22Rv1 (cell line): ENCODE results near the gene ERO1B.

Source experiments
- H3K27ac ChIP-seq: fragments of 450-650 bp; 2 replicates; pipeline ENCODE4 v1.5.1; 2017
- CTCF ChIP-seq: fragments of 450-650 bp; IDR thresholded peaks from 2 replicates; pipeline ENCODE4 v1.5.1; 2017; ENCODE audit warnings: mild to moderate bottlenecking
- ZFX ChIP-seq: fragments of 450-650 bp; IDR thresholded peaks from 2 replicates; pipeline ENCODE4 v1.6.1; 2017; ENCODE audit warnings: antibody characterized with exemption, borderline replicate concordance

The ERO1B gene

DNA sequence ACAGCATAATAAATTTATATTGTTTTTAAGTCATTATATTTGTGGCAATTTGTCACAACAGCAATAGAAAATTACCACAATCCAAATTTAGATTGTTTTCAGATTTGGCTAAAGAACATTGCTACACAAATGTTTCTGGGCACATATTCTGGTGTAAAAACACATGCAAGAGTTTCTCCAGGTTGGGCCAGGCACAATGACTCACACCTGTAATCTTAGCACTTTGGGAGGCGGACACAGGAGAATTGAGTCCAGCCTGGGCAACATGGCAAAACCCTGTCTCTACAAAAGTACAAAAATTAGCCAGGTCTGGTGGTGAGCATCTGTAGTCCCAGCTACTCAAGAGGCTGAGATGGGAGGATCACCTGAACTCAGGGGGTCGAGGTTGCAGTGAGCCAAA, 8.4 kb downstream of the ERO1B start:
- H3K27ac ChIP-seq: no peak overlapping the region
- no peak for TF ChIP-seq CTCF
- TF ChIP-seq ZFX: no peak

DNA sequence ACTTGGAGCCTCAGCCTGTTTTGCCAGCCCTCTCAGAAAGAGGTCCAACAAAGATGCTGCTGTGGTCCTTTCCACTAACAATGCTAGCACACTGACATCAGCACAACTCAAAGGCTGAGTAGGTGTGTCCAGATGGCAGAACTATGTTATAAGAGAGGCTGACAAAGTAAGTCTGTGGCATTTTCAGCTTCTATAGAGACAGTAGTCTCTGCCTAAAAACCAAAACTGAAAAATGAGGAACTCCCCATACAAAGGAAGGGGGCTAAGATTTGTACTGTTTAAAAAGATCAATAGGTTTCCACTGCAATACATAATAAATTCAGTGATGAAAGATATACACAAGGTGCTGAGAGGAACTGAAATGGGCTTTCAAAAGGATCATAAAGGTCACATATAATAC, 12.3 kb downstream of the ERO1B start:
- no peak for TF ChIP-seq ZFX
- no peak for TF ChIP-seq CTCF
- H3K27ac ChIP-seq: no peak overlapping the region

DNA sequence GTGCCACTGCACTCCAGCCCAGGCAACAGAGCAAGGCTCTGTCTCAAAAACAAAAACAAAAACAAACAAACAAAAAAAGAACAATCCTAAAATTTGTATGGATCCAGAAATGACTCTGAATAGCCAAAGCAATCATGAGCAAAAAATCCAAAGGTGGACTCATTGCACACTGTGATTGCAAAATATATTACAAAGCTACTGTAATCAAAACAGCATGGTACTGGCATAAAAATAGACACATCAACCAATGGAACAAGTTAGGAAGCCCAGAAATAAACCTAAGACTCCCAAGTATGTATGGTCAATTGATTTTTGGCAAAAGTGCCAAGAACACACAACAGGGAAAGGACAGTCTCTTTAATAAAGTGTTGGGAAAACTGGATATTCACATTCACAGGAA, 19.9 kb downstream of the ERO1B start:
- no peak for TF ChIP-seq CTCF
- no peak for TF ChIP-seq ZFX

GRCh38 chr1:236261033-236261432, 20.7 kb downstream of the ERO1B start:
- TF ChIP-seq CTCF (no peak), ZFX (no peak)
- H3K27ac ChIP-seq: no peak overlapping the region

More for the DNA sequence above, 19.9 kb downstream of the ERO1B start:
- no peak overlapping the region for H3K27ac ChIP-seq

GRCh38 chr1:236259043-236259442, 22.7 kb downstream of the ERO1B start:
- no peak for TF ChIP-seq ZFX
- no peak overlapping the region for H3K27ac ChIP-seq

DNA sequence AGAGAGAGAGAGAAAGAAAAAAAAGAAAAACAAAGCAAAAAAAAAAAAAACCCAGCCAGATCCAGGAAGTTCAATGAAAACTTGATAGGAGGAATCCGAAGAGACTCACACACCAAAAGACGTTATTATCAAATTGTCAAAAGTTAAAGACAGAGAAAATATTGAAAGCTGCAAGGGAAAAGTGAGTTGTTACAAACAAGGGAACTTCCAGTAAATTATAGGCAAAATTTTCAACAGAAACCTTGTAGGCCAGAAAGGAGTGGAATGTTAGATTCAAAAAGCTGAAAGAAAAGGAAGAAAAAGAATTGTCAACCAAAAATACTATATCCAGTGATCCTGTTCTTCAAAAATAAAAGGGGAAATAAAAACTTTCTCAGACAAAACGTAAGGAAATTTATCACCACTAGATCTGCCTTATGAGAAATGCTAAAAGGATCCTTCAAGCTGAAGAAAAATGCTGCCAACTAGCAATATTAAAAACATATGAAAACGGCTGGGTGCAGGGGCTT, 23.6 kb downstream of the ERO1B start:
- no peak for TF ChIP-seq CTCF
- TF ChIP-seq ZFX: no peak
- H3K27ac ChIP-seq: no peak overlapping the region

- H3K27ac ChIP-seq: no peak overlapping the region
- TF ChIP-seq ZFX (no peak), CTCF (no peak)
Measured at GRCh38 chr1:236257216-236257615, 24.5 kb downstream of the ERO1B start.

GRCh38 chr1:236253918-236254637, 27.7 kb downstream of the ERO1B start:
- H3K27ac ChIP-seq: no peak overlapping the region
- TF ChIP-seq ZFX (no peak), CTCF (no peak)
